Neural cell (in vitro differentiated cells): Measurements from ENCODE around the gene INSYN2B. TPM values are rescaled to one million over a fixed set of nuclear protein-coding genes. Genes with fewer than 3 reads are reported as not detected.

Source experiments
- H2AFZ ChIP-seq: fragments of 200-600, 300-800 bp; sonication (generic), shearing (Covaris generic); 2 replicates; pipeline ENCODE4 v1.6.0; 2014; ENCODE audit warnings: low read depth, mild to moderate bottlenecking, antibody characterized with exemption, low read length, moderate library complexity
- H3F3A ChIP-seq: fragments of 200-600 bp; shearing (Covaris generic); 2 replicates; pipeline ENCODE4 v1.6.1; 2016; ENCODE audit warnings: mild to moderate bottlenecking, moderate library complexity, mixed read lengths, antibody characterized with exemption, low read length; ENCODE audit not compliant: insufficient read depth, poor library complexity, severe bottlenecking
- H3K27ac ChIP-seq: fragments of 200-600, 300-800 bp; sonication (generic), shearing (Covaris generic); 2 replicates; pipeline ENCODE4 v1.5.1; 2014; ENCODE audit warnings: mild to moderate bottlenecking, low read length, moderate library complexity
- H3K27me3 ChIP-seq: fragments of 300-800, 200-600 bp; sonication (generic), shearing (Covaris generic); 2 replicates; pipeline ENCODE4 v1.6.0; 2014; ENCODE audit warnings: mild to moderate bottlenecking, low read depth, low read length, moderate library complexity; ENCODE audit not compliant: insufficient read depth
- H3K36me3 ChIP-seq: fragments of 300-800, 200-600 bp; sonication (generic), shearing (Covaris generic); 2 replicates; pipeline ENCODE4 v1.5.1; 2014; ENCODE audit warnings: mild to moderate bottlenecking, antibody characterized with exemption, low read length, moderate library complexity; ENCODE audit not compliant: insufficient read depth
- H3K4me2 ChIP-seq: fragments of 300-800, 200-600 bp; sonication (generic), shearing (Covaris generic); 2 replicates; pipeline ENCODE4 v1.6.0; 2014; ENCODE audit warnings: mild to moderate bottlenecking, low read length
- H3K4me3 ChIP-seq: fragments of 300-800, 200-600 bp; sonication (generic), shearing (Covaris generic); 2 replicates; pipeline ENCODE4 v1.5.1; 2014; ENCODE audit warnings: mild to moderate bottlenecking, low read length, moderate library complexity
- H3K79me2 ChIP-seq: fragments of 200-600 bp; shearing (Covaris generic); replicated peaks from 2 replicates; pipeline ENCODE4 v1.6.0; 2014; ENCODE audit warnings: mild to moderate bottlenecking, low read length, moderate library complexity; ENCODE audit not compliant: insufficient read depth
- H3K9ac ChIP-seq: fragments of 300-800, 200-600 bp; sonication (generic), shearing (Covaris generic); 2 replicates; pipeline ENCODE4 v1.6.1; 2016; ENCODE audit warnings: mild to moderate bottlenecking, low read length, mixed read lengths
- H3K9me2 ChIP-seq: fragments of 200-600 bp; shearing (Covaris generic); 2 replicates; pipeline ENCODE4 v1.6.1; 2016; ENCODE audit warnings: mild to moderate bottlenecking, low read length, mixed read lengths; ENCODE audit not compliant: insufficient read depth
- H3K9me3 ChIP-seq: fragments of 200-600, 300-800 bp; sonication (generic), shearing (Covaris generic); 2 replicates; pipeline ENCODE4 v1.6.1; 2016; ENCODE audit warnings: mild to moderate bottlenecking, mixed run types, low read length, moderate library complexity, mixed read lengths
- H4K20me1 ChIP-seq: fragments of 200-600 bp; shearing (Covaris generic); 2 replicates; pipeline ENCODE4 v1.6.1; 2016; ENCODE audit warnings: mild to moderate bottlenecking, mixed run types; ENCODE audit not compliant: insufficient read depth
- CTCF ChIP-seq: fragments of 450-650 bp; IDR thresholded peaks from 2 replicates; pipeline ENCODE4 v1.5.1; 2014; ENCODE audit warnings: antibody characterized with exemption, mild to moderate bottlenecking, moderate library complexity; ENCODE audit not compliant: poor library complexity, severe bottlenecking
- EP300 ChIP-seq: fragments of 450-650 bp; conservative IDR thresholded peaks from 2 replicates; pipeline ENCODE4 v1.6.1; 2014; ENCODE audit warnings: antibody characterized with exemption, mild to moderate bottlenecking, moderate library complexity; ENCODE audit not compliant: poor library complexity, severe bottlenecking
- EZH2 ChIP-seq: fragments of 200-600, 300-800 bp; shearing (Covaris generic), sonication (generic); IDR thresholded peaks from 2 replicates; pipeline ENCODE4 v1.6.1; 2014; ENCODE audit warnings: antibody characterized with exemption, low read length, borderline replicate concordance, mild to moderate bottlenecking; ENCODE audit not compliant: insufficient read depth, poor library complexity, severe bottlenecking
- MXI1 ChIP-seq: fragments of 450-650 bp; conservative IDR thresholded peaks from 2 replicates; pipeline ENCODE4 v1.6.1; 2014; ENCODE audit warnings: antibody characterized with exemption, mild to moderate bottlenecking; ENCODE audit not compliant: poor library complexity, severe bottlenecking
- POLR2AphosphoS5 ChIP-seq: IDR thresholded peaks from 2 replicates; pipeline ENCODE4 v1.6.1; 2012
- RAD21 ChIP-seq: fragments of 450-650 bp; conservative IDR thresholded peaks from 2 replicates; pipeline ENCODE4 v1.6.1; 2014; ENCODE audit warnings: antibody characterized with exemption, mild to moderate bottlenecking, moderate library complexity
- SMC3 ChIP-seq: fragments of 450-650 bp; conservative IDR thresholded peaks from 2 replicates; pipeline ENCODE4 v1.6.1; 2014; ENCODE audit warnings: antibody characterized with exemption, mild to moderate bottlenecking, moderate library complexity; ENCODE audit not compliant: poor library complexity
- TAF1 ChIP-seq: IDR thresholded peaks from 2 replicates; pipeline ENCODE4 v1.6.1; 2012; ENCODE audit warnings: low read depth
- polyA plus RNA-seq: library from polyadenylated mRNA; depleted of rRNA; stranded (reverse); fragments of >200 nt; gene quantifications from 2 replicates; pipeline ENCODE4 v1.2.3, GENCODE V29; 2014
- TF ChIP-seq, protein P1 (sequence below): IDR thresholded peaks from 2 replicates; pipeline ENCODE4 v1.6.1; 2012; ENCODE audit warnings: borderline replicate concordance

The INSYN2B gene
- polyA plus RNA-seq, 1 donor from 2014 or later: 0.37 TPM

- Histone ChIP-seq H3K4me3 (no peak overlapping the region), H2AFZ (no peak overlapping the region)
- no peak for TF ChIP-seq MXI1
- TF ChIP-seq CTCF: no peak
- no peak for TF ChIP-seq EP300
- no peak for TF ChIP-seq EZH2
- TF ChIP-seq POLR2AphosphoS5: no peak
- TF ChIP-seq SMC3: no peak
- no peak for TF ChIP-seq TAF1
- TF ChIP-seq RAD21: no peak
- TF ChIP-seq, protein P1, sequence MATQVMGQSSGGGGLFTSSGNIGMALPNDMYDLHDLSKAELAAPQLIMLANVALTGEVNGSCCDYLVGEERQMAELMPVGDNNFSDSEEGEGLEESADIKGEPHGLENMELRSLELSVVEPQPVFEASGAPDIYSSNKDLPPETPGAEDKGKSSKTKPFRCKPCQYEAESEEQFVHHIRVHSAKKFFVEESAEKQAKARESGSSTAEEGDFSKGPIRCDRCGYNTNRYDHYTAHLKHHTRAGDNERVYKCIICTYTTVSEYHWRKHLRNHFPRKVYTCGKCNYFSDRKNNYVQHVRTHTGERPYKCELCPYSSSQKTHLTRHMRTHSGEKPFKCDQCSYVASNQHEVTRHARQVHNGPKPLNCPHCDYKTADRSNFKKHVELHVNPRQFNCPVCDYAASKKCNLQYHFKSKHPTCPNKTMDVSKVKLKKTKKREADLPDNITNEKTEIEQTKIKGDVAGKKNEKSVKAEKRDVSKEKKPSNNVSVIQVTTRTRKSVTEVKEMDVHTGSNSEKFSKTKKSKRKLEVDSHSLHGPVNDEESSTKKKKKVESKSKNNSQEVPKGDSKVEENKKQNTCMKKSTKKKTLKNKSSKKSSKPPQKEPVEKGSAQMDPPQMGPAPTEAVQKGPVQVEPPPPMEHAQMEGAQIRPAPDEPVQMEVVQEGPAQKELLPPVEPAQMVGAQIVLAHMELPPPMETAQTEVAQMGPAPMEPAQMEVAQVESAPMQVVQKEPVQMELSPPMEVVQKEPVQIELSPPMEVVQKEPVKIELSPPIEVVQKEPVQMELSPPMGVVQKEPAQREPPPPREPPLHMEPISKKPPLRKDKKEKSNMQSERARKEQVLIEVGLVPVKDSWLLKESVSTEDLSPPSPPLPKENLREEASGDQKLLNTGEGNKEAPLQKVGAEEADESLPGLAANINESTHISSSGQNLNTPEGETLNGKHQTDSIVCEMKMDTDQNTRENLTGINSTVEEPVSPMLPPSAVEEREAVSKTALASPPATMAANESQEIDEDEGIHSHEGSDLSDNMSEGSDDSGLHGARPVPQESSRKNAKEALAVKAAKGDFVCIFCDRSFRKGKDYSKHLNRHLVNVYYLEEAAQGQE: no peak
These were observed 9.2 kb downstream of the INSYN2B start for GRCh38 chr5:169970911-169971765.

DNA sequence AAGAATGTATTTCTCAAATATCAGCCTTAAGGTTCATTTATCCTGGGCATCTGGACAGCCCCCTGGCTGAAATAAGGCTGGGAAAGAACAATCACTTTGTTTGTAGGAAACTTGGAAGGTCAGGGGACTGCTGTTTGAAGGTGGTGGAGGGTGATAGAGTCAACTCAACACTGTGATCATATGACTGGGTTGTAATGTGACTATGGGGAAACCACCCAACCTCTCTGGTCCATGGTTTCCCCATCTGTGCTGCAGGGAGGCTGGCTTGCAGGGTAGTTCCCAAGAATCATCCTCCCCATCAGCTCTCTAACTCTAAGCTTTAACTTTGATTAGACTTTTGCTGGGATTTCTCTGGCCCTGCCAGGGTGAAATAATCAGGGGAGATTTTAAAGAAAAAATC, 10.0 kb downstream of the INSYN2B start:
- H2AFZ ChIP-seq: no peak overlapping the region
- H3K9me3 ChIP-seq: no peaks in the 10 kb centered on the region
- H3K27ac ChIP-seq: no peak overlapping the region
- H3K9ac ChIP-seq: no peak overlapping the region
- H3K27me3 ChIP-seq: no peaks in the 10 kb centered on the region
- no peaks in the 10 kb centered on the region for H3K9me2 ChIP-seq
- H3K4me2 ChIP-seq: no peak overlapping the region
- H3K4me3 ChIP-seq: no peak overlapping the region
- no peaks in the 10 kb centered on the region for H3K79me2 ChIP-seq
- no peaks in the 10 kb centered on the region for H3F3A ChIP-seq
- TF ChIP-seq RAD21 (no peak), POLR2AphosphoS5 (no peak), SMC3 (no peak), EP300 (no peak), MXI1 (no peak), EZH2 (no peak), TAF1 (no peak), CTCF (no peak)
- TF ChIP-seq, protein P1: no peak
- H3K36me3 ChIP-seq: no peaks in the 10 kb centered on the region
- no peaks in the 10 kb centered on the region for H4K20me1 ChIP-seq

More at GRCh38 chr5:169970911-169971765, 9.2 kb downstream of the INSYN2B start:
- H3K9ac ChIP-seq: no peak overlapping the region
- H3F3A ChIP-seq: no peaks in the 10 kb centered on the region
- H3K79me2 ChIP-seq: no peaks in the 10 kb centered on the region
- H4K20me1 ChIP-seq: no peaks in the 10 kb centered on the region
- no peak overlapping the region for H3K27ac ChIP-seq
- H3K9me3 ChIP-seq: no peaks in the 10 kb centered on the region
- H3K4me2 ChIP-seq: no peak overlapping the region
- H3K36me3 ChIP-seq: no peaks in the 10 kb centered on the region
- H3K9me2 ChIP-seq: no peaks in the 10 kb centered on the region
- H3K27me3 ChIP-seq: no peaks in the 10 kb centered on the region
